UCSD-AML1 (cell line): ENCODE data around the gene TSPAN9.
A peak's percentile ranks its signal among the peaks of the same experiment; 100 is the strongest.
"Not testable (repeated sequence)": the region's sequence is repeated elsewhere in the genome, so short reads cannot be mapped to it uniquely, and the experiment has no call there.

Experiments used
- DNase-seq: peaks from one replicate; lab custom pipeline; 2025; ENCODE audit not compliant: unreplicated experiment; lab: John Stamatoyannopoulos, UW

TSPAN9 gene

GRCh38 chr12:3044141-3044630, 33.0 kb upstream of the TSPAN9 start:
- no peak for DNase-seq

- DNase-seq = no peak
These were observed 31.7 kb upstream of the TSPAN9 start for GRCh38 chr12:3045494-3045893.

GRCh38 chr12:3045989-3046388, 31.2 kb upstream of the TSPAN9 start:
- DNase-seq = no peak

DNA sequence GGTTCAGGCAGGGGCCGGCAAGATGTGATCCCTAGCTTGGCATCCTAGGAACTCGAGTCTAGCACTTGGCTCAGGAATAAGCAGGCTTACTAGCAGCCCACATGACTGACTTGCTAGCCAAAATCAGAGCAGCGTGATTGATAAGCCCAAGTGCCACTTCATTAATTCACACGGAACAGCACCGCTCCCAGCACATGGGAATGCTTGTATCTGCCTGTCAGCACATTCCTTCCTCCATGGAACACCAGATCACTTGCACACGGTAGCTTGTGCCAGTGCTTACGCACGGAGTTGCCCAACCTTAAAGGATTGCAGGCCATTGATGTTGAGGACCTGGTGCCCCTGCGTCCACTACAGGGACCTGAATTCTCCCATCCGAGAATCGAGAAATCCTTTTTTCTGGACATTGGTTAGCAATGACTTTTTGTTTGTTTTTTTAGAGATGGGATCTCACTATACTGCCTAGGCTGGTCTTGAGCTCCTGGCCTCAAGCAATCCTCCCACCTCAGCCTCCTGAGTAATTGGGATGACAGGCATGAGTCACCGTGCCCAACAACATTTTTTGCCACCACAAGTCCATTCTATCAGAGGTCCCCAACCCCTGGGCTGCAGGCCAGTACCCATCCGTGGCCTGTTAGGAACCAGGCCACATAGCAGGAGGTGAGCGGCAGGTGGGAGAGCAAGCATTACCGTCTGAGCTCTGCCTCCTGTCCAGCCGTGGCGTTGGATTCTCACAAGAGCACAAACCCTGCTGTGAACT, 30.6 kb upstream of the TSPAN9 start:
- DNase-seq = no peak

DNA sequence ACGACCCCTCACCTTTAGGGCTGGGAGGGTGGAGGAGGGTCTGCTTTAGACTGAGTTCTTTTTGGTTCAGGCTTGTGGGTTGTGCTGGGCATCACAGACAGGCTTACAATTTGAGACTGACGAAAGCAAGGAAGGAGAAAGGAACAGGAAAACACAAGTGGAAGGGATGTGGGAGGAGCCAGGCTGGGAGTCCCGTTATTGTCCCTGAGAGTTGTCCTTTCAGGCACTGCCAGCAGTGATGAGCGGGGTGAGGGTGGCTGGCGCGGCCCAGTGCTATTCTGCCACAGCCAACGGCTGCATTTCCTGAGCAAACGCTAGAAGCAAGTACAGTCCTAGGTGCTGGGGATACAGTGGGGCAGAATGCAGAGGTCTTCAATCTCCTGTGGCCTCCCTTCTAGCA, 29.2 kb upstream of the TSPAN9 start:
- DNase-seq = peak; percentile 45

- DNase-seq = no peak
These were observed 28.6 kb upstream of the TSPAN9 start for GRCh38 chr12:3048540-3048939.

GRCh38 chr12:3049176-3049575, 28.0 kb upstream of the TSPAN9 start:
- DNase-seq = no peak

DNA sequence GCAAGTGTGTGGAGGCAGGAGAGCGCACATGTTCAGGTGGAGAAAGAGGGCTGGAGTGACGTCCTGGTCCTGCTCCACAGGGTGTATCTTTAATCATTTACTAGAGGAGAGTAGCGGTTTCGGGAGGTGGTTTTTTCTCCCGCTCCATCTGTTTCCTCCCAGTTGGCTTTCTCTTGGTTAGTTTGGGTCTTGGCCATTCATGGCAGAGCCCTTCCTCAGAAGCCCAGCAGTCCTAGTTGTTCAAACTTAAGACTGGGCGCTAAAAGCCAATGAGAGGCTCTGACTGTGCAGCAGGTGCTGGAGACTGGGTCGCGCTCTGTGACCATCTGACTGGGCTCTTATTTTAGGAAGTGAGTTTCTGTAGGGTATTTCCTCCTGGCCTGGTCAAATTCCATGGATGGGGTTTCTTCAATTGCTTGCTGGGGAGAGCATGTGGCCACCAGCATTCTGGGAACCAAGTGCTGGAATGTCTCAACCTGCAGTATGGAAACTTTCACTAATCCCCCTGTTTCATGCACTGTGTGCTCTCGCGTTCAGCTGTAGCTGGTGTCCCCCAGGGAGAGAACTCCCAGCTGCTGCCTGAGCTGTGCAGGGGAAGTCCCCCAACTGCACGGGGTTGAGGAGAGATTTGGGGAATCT, 27.4 kb upstream of the TSPAN9 start:
- DNase-seq = peak; percentile 53

DNA sequence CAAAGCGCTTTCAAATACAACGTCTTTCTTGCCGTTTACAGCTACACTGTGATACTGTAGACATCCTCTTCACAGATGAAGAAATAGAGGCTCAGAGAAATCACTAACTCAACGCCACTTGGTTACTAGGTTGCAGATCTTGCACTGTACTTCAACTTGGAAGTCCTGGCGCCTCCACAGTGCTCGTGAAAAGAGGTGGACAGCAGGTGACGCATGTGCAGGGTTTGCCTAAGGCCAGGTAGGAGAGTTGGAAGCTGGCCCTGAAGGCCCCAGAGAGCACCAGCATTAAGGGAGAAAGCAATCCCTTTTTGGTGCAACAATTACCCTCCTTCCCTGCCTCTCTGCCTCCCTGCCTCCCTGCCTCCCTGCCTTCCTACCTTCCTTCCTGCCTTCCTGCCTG, 22.8 kb upstream of the TSPAN9 start:
- no peak for DNase-seq

DNA sequence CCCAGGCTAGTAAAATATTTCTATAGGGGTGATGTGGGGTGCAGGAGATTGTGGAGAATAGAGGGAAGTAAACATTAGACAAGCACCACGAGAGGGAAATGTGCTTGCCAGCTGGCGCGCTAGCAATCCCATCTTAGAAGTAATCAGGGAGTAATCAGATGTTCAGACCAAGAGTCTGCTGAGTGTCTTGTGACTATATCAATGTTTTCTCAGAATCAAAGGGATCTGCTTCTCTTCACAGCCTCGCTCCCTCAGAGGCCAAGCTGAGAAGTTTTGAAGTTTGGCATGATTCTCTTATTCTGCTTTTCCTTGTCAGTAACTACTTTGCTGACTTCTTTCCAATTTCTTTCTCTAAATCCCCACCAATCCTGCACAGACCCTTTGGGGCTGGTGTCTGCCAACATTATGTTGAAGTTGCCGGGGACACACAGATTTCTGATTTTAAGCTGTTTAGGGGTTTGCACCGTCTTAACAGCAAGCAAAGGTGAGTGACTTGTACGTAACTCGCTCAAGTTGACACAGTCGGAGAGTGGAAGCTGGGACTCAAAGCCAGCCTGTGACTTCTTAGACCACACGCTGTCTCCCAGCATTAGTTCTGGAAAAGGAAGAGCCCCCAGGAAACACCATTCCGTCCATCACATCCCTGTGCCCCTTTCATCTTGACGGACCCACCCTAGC, 22.0 kb upstream of the TSPAN9 start:
- no peak for DNase-seq

- DNase-seq = no peak
These were observed 21.3 kb upstream of the TSPAN9 start for GRCh38 chr12:3055704-3056467.

GRCh38 chr12:3061059-3061458, 16.1 kb upstream of the TSPAN9 start:
- no peak for DNase-seq

DNA sequence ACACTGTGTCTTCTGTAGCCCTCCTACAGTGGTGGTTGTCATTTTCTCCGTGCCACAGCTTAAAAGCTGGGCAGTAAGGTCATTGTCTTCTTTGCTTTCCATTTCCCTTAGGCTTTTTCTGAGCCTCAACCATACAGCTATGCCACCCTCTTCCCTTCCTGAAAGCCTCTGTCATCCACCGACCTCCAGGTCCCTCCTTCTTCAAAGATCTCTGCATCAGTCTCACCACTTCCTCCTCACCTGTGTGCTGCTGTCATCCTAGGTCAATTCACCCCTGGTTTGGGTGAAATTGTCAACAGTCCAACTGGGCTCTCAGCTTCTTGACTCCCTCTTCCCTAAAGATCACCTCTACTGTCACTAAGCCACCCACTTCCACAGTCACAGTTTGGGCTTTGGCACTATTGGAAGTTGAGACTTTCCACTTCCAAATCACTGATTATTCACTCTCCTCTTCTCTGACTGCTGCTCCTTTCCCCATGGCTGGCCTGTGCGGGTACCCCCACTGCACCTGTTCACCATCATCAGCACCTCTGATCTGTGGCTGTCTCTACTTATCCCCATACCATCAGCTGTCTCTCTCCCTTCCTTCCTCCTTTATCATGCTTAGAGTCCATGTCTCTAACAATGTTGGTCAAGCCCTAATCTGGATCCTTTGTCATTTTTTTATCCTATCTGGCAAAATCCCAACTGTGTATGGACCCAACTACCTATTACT, 15.5 kb upstream of the TSPAN9 start:
- no peak for DNase-seq

- DNase-seq = no peak
These were observed 11.9 kb upstream of the TSPAN9 start for GRCh38 chr12:3065300-3065699.

DNA sequence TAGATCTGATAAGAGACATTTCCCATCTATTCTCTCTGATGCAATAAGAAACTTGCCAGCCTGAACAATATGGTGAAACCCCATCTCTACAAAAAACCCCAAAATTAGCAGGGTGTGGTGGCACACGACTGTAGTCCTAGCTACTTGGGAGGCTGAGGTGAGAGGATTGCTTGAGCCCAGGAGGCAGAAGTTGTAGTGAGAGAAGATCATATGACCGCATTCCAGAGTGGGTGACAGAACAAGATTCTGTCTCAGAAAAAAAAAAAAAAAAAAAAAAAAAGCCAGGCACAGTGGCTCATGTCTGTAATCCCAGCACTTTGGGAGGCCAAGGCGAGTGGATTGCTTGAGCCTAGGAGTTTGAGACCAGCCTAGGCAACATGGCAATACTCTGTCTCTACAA, 11.3 kb upstream of the TSPAN9 start:
- DNase-seq = not testable (repeated sequence)

DNA sequence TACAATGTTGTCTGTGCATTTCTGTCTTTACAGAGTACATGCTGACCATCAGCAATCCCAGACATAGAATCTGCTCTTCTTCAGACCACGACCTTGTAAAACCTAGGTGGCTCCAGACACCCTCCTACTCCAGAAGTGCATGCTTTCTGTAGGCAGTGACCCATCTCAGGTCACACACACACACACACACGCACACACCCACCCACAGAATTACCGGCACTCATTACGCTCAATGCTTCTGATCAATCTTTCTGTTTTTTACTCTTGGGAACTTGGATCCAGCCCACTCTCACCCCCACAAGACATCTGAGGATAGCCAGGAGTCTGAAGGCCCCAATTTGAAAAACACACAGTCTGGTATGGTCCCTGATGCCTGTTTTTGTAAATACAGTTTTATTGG, 7.5 kb upstream of the TSPAN9 start:
- DNase-seq = no peak

DNA sequence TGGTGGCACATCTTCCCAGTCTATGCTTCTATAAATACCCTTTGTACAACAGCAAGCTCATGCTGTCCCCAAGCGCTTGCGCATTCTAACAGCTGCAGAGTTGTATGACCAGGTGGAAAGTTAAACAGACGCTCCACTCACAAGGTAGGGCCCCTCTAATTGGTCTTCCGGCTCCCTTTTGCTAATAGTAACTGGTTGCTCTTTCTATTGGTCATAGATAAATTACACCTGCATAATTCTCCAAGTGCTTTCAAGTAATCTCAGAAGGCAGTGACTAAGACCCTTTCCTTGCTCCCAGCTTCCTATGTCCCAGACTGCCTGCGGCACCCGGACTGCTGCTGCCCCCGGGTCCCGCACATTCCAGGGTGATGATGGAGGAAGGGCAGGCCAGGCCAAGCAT, 6.1 kb upstream of the TSPAN9 start:
- DNase-seq = no peak

DNA sequence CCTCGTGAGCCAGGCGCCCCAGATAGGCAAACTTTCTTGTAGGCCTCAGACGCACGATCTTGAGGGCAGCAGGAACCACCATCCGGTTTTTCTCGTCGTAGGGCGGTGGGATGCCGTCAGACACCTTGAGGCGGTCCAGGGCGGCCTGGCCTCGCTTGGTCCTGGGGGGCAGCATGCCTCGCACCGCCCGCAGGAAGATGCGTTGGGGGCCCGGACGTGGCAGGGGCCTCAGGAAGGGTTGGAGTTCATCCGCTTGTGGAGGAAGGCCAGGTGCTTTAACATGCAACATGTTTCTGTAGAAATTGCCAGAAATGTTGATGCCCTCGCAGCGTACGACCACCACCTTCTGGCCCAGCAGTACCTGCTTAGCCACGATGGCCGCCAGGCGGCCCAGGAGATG, 5.5 kb upstream of the TSPAN9 start:
- DNase-seq = no peak

DNA sequence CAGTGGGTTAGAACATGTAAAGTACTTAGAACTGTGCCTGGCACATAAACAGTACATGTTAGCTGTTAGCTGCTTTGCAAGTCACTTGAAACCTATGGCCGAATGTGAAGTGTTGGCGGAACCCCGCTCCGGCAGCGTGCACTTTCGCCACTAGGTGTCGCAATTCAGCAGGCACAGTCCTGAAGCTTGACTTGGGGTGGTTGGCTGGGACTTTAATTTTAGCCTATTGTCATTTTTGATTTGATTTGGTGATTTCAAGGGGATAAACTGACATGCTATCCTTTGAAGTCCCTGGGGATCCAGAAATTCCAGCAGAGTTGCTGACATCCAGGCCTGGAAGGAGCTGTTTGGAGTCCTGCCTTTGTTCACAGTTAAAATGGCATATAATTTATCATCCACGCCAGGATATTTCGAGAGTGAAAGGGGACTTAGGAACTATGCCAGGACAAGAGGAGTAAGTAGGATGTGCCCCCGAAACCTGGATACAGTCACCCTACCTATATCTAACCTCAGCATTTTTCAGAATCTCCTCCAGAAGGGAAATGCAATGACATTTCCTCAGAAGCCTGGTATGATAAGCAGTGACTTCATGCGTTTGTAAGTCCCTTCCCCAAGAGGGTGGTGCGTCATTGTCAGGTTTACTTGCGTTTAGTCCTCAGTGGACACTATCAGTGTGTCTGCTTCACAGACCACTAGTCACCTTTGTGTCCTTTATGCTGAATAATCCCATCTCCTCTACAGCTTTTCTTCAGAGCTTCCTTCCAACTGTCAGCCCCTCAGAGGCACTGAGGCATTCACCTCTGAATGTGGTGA, 3.5 kb upstream of the TSPAN9 start:
- DNase-seq = peak; percentile 86

DNA sequence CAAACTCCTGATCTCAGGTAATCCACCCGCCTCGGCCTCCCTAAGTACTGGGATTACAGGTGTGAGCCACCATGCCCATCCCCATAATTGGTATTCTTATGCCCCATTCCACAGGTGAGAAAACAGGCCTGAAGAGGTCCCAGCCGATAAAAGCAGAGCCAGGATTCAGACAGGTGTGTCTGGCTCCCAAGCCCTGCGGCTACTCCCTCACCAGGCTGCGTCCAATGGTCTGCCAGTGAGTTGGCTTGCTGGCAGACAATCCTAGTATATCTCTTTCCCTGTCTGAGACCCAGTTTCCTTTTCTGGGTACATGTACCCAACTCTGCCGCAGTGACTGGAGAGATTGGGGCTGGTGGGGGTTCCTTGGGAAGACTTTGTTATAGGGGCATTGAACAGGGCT, 1.9 kb upstream of the TSPAN9 start:
- no peak for DNase-seq
